ENCODE measurements around the gene CNTNAP4.
A peak's percentile ranks its signal among the peaks of the same experiment; 100 is the strongest.

The CNTNAP4 gene

GRCh38 chr16:76309639-76310335, 32.6 kb downstream of the CNTNAP4 start:
- no peak for DNase-seq

- DNase-seq, result no peak
Observed at GRCh38 chr16:76311260-76311659, 34.1 kb downstream of the CNTNAP4 start.

GRCh38 chr16:76318565-76318964, 41.4 kb downstream of the CNTNAP4 start:
- DNase-seq, result no peak

- DNase-seq, result no peak
Observed at GRCh38 chr16:76329106-76329505, 51.9 kb downstream of the CNTNAP4 start.

- no peak for DNase-seq
Observed at GRCh38 chr16:76335180-76335974, 58.2 kb downstream of the CNTNAP4 start.

GRCh38 chr16:76336112-76336511, 58.9 kb downstream of the CNTNAP4 start:
- no peak for DNase-seq

- DNase-seq, result no peak
Observed at GRCh38 chr16:76338472-76338871, 61.3 kb downstream of the CNTNAP4 start.

- no peak for DNase-seq
Observed at GRCh38 chr16:76343769-76344168, 66.6 kb downstream of the CNTNAP4 start.

GRCh38 chr16:76345163-76345661, 68.0 kb downstream of the CNTNAP4 start:
- no peak for DNase-seq

GRCh38 chr16:76346210-76346609, 69.0 kb downstream of the CNTNAP4 start:
- DNase-seq, result no peak

GRCh38 chr16:76351441-76351840, 74.2 kb downstream of the CNTNAP4 start:
- DNase-seq, result no peak

GRCh38 chr16:76360404-76360803, 83.2 kb downstream of the CNTNAP4 start:
- DNase-seq, result no peak

GRCh38 chr16:76370344-76370743, 93.1 kb downstream of the CNTNAP4 start:
- no peak for DNase-seq

- no peak for DNase-seq
Observed at GRCh38 chr16:76371441-76371840, 94.2 kb downstream of the CNTNAP4 start.

GRCh38 chr16:76373998-76374397, 96.8 kb downstream of the CNTNAP4 start:
- DNase-seq, result no peak

GRCh38 chr16:76376988-76377387, 99.8 kb downstream of the CNTNAP4 start:
- DNase-seq, result no peak

GRCh38 chr16:76378020-76378419, 100.8 kb downstream of the CNTNAP4 start:
- no peak for DNase-seq

- DNase-seq, result no peak
Observed at GRCh38 chr16:76381096-76381495, 103.9 kb downstream of the CNTNAP4 start.

GRCh38 chr16:76385601-76386230, 108.5 kb downstream of the CNTNAP4 start:
- DNase-seq, result no peak

GRCh38 chr16:76386784-76387183, 109.6 kb downstream of the CNTNAP4 start:
- peak; percentile 9 for DNase-seq

GRCh38 chr16:76387994-76388393, 110.8 kb downstream of the CNTNAP4 start:
- DNase-seq, result no peak

GRCh38 chr16:76389126-76389525, 111.9 kb downstream of the CNTNAP4 start:
- no peak for DNase-seq

GRCh38 chr16:76390476-76390875, 113.3 kb downstream of the CNTNAP4 start:
- DNase-seq, result no peak

- no peak for DNase-seq
Observed at GRCh38 chr16:76396977-76397376, 119.8 kb downstream of the CNTNAP4 start.

Data from 8988T (cell line).